RWPE2 (cell line): Measurements from ENCODE around the gene CNTNAP2.

ENCODE experiments used
- ATAC-seq: fragments of 200-7000 bp; cut with Tn5 transposase; 3 replicates; pipeline ENCODE4 v1.9.1; 2021; ENCODE audit warnings: low read depth
- DNase-seq: peaks from one replicate; pipeline ENCODE4 v3.0.0-alpha.2; 2020; ENCODE audit warnings: low spot score
- H3K27ac ChIP-seq: fragments of 450-650 bp; 2 replicates; pipeline ENCODE4 v1.5.1; 2017; ENCODE audit warnings: mild to moderate bottlenecking; ENCODE audit not compliant: poor library complexity, severe bottlenecking
- H3K27me3 ChIP-seq: fragments of 250-450 bp; sonication (Bioruptor Pico); 2 replicates; pipeline ENCODE4 v1.5.1; 2021; ENCODE audit warnings: mild to moderate bottlenecking, moderate library complexity; ENCODE audit not compliant: insufficient read depth, poor library complexity, severe bottlenecking
- H3K36me3 ChIP-seq: fragments of 250-450 bp; sonication (Bioruptor Pico); 2 replicates; pipeline ENCODE4 v1.5.1; 2020; ENCODE audit warnings: low read depth, mild to moderate bottlenecking, moderate library complexity
- H3K4me1 ChIP-seq: fragments of 250-450 bp; sonication (Bioruptor Pico); 2 replicates; pipeline ENCODE4 v1.5.1; 2021; ENCODE audit warnings: mild to moderate bottlenecking, moderate library complexity; ENCODE audit not compliant: insufficient read depth, poor library complexity, severe bottlenecking
- H3K4me3 ChIP-seq: fragments of 250-450 bp; sonication (Bioruptor Pico); 2 replicates; pipeline ENCODE4 v1.5.1; 2021; ENCODE audit warnings: mild to moderate bottlenecking, moderate library complexity; ENCODE audit not compliant: severe bottlenecking
- H3K9me3 ChIP-seq: fragments of 250-450 bp; sonication (Bioruptor Pico); 2 replicates; pipeline ENCODE4 v1.5.1; 2021; ENCODE audit warnings: mild to moderate bottlenecking, moderate library complexity; ENCODE audit not compliant: severe bottlenecking
- TF ChIP-seq, protein P1 (sequence below): fragments of 450-650 bp; IDR thresholded peaks from one replicate; pipeline ENCODE4 v1.5.1; 2017; ENCODE audit warnings: mild to moderate bottlenecking, moderate library complexity; ENCODE audit not compliant: poor library complexity, severe bottlenecking

Gene CNTNAP2

DNA sequence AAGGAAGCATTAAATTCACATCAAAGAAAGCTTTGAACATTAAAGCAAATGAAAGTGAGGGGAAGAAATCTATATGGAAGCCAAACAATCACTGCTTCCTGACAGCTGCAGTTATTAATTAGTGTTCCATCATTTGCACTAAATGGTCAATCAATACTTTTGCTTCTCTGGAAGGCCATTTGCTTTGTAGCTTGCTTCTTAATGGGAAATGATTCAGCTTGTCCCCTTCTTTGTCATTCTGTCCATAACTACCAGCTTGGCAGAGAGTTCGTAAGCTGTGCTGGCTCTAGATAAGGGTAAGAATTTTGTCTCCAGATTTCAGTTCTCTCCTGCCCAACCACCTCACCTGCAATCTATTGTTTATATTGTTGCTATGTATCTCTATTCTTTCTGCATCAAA is 596.6 kb downstream of the CNTNAP2 start:
- no peak for DNase-seq
- Histone ChIP-seq H3K4me3 (no peak overlapping the region), H3K4me1 (no peaks in the 10 kb centered on the region), H3K27me3 (no peaks in the 10 kb centered on the region), H3K27ac (no peak overlapping the region), H3K36me3 (no peaks in the 10 kb centered on the region), H3K9me3 (no peaks in the 10 kb centered on the region)
- TF ChIP-seq, protein P1, sequence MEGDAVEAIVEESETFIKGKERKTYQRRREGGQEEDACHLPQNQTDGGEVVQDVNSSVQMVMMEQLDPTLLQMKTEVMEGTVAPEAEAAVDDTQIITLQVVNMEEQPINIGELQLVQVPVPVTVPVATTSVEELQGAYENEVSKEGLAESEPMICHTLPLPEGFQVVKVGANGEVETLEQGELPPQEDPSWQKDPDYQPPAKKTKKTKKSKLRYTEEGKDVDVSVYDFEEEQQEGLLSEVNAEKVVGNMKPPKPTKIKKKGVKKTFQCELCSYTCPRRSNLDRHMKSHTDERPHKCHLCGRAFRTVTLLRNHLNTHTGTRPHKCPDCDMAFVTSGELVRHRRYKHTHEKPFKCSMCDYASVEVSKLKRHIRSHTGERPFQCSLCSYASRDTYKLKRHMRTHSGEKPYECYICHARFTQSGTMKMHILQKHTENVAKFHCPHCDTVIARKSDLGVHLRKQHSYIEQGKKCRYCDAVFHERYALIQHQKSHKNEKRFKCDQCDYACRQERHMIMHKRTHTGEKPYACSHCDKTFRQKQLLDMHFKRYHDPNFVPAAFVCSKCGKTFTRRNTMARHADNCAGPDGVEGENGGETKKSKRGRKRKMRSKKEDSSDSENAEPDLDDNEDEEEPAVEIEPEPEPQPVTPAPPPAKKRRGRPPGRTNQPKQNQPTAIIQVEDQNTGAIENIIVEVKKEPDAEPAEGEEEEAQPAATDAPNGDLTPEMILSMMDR, result no peak
- no peak for ATAC-seq

DNA sequence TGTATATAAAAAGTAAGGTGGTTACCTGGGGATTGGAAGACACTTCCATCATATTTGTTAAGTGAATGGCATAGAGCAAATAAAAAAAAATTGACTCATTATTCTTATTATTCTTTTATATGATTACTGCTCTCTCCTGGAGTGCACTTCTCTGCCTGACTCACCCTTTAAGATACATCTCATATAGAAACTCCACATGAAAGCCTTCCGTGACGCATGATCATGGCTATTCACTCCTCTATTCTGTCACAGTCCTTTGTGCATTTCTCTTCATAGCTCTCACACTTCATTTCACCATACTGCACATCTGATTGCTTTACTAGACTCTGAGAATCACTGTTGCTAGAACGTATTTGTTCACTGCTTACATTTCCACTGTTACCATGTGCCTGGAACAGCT is 597.3 kb downstream of the CNTNAP2 start:
- no peak for ATAC-seq
- H3K4me1 ChIP-seq, result no peaks in the 10 kb centered on the region
- TF ChIP-seq, protein P1, result no peak

DNA sequence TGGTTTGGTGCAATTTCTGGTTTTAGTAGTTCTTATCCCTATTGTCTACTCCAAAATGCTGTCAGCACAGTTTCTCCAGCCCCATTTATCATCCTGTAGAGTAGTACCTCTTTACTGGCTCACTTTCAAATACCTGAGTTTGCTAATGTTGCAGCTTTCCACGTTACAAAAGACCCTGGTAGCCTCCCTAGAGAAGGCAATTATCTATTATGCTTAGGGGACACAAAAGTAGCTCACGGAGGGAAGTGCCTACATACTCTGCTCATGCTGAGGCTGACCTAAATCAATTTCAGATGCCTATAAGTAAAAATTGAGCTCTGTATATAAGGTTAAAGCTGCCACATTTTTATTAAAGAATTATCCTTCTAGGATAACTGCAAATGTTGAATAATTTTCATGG is 603.6 kb downstream of the CNTNAP2 start:
- ATAC-seq (no peak), DNase-seq (no peak)
- H3K4me1 ChIP-seq, result no peaks in the 10 kb centered on the region
- H3K27ac ChIP-seq, result no peak overlapping the region
- no peaks in the 10 kb centered on the region for H3K36me3 ChIP-seq
- TF ChIP-seq, protein P1, result no peak
- H3K27me3 ChIP-seq, result no peaks in the 10 kb centered on the region
- no peaks in the 10 kb centered on the region for H3K9me3 ChIP-seq
- H3K4me3 ChIP-seq, result no peak overlapping the region

More for the DNA sequence above, 597.3 kb downstream of the CNTNAP2 start:
- no peaks in the 10 kb centered on the region for H3K9me3 ChIP-seq
- H3K27ac ChIP-seq, result no peak overlapping the region
- no peak for DNase-seq
- no peak overlapping the region for H3K4me3 ChIP-seq
- H3K36me3 ChIP-seq, result no peaks in the 10 kb centered on the region
- H3K27me3 ChIP-seq, result no peaks in the 10 kb centered on the region

DNA sequence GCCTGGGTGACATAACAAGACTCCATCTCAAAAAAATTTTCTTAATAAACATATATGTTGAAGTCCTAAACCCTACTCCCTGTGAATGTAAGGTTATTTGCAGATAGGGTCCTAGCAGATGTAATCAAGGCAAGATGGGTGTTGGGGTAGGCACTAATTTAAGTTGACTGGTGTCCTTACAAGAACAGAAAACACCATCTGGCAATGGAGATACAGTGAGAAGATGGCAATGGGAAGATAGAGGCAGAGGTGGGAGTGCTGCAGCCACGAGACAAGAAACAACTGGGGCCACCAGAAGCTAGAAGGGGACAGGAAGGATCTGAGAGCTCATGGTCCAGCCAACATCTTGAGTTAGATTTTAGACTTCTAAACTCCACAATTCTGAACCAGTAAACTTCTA is 606.4 kb downstream of the CNTNAP2 start:
- Histone ChIP-seq H3K27me3 (no peaks in the 10 kb centered on the region), H3K27ac (no peak overlapping the region), H3K4me3 (no peak overlapping the region), H3K4me1 (no peaks in the 10 kb centered on the region), H3K9me3 (peaks cover 3% of the 10 kb centered on the region), H3K36me3 (no peaks in the 10 kb centered on the region)
- no peak for DNase-seq
- ATAC-seq, result no peak
- TF ChIP-seq, protein P1, result no peak

DNA sequence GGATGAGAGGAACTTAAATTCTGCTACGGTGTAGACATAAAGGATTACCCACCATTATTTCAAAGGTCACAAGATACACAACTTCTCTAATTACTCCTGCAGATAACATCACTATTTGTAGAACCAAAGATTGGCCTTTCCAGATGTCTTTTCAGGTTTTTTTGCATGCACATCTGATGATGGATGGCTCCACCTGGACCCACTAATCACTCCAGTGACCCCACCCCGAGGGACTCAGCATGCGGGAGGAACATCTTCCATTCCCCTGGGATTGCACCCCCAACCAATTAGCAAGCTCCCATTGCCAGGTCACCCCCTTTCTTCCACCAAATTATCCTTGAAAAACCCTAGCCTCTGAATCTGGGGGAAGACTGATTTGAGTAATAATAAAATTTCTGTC is 608.9 kb downstream of the CNTNAP2 start:
- H3K36me3 ChIP-seq, result no peaks in the 10 kb centered on the region
- H3K27me3 ChIP-seq, result no peaks in the 10 kb centered on the region
- no peak overlapping the region for H3K4me3 ChIP-seq
- ATAC-seq (no peak), DNase-seq (no peak)
- H3K9me3 ChIP-seq, result peaks cover 3% of the 10 kb centered on the region
- no peaks in the 10 kb centered on the region for H3K4me1 ChIP-seq
- TF ChIP-seq, protein P1, result no peak
- H3K27ac ChIP-seq, result no peak overlapping the region
